ENCODE measurements around the gene ACAP2.
"Not testable (repeated sequence)": the region's sequence is repeated elsewhere in the genome, so short reads cannot be mapped to it uniquely, and the experiment has no call there.

ACAP2 gene

GRCh38 chr3:195394024-195394423 lies 48.8 kb downstream of the ACAP2 start:
- DNase-seq, result no peak

- no peak for DNase-seq
Observed at GRCh38 chr3:195388380-195388779, 54.4 kb downstream of the ACAP2 start.

- DNase-seq, result no peak
Observed at GRCh38 chr3:195386739-195387138, 56.1 kb downstream of the ACAP2 start.

GRCh38 chr3:195385526-195385925 lies 57.3 kb downstream of the ACAP2 start:
- DNase-seq, result no peak

GRCh38 chr3:195384952-195385351 lies 57.9 kb downstream of the ACAP2 start:
- no peak for DNase-seq

- DNase-seq, result no peak
Observed at GRCh38 chr3:195372220-195372619, 70.6 kb downstream of the ACAP2 start.

- DNase-seq, result no peak
Observed at GRCh38 chr3:195366200-195366925, 76.5 kb downstream of the ACAP2 start.

GRCh38 chr3:195365371-195365770 lies 77.4 kb downstream of the ACAP2 start:
- no peak for DNase-seq

GRCh38 chr3:195357797-195358196 lies 85.0 kb downstream of the ACAP2 start:
- not testable (repeated sequence) for DNase-seq

GRCh38 chr3:195356151-195357086 lies 86.4 kb downstream of the ACAP2 start:
- DNase-seq, result peak in 49 of 56 donors; percentile 3 to 74 (median 47)

GRCh38 chr3:195354009-195354408 lies 88.8 kb downstream of the ACAP2 start:
- DNase-seq, result not testable (repeated sequence)

GRCh38 chr3:195352895-195353488 lies 89.8 kb downstream of the ACAP2 start:
- no peak for DNase-seq

GRCh38 chr3:195348426-195349115 lies 94.2 kb downstream of the ACAP2 start:
- DNase-seq, result no peak

GRCh38 chr3:195337747-195338146 lies 105.1 kb downstream of the ACAP2 start:
- DNase-seq, result no peak

- no peak for DNase-seq
Observed at GRCh38 chr3:195334967-195335366, 107.9 kb downstream of the ACAP2 start.

- DNase-seq, result no peak
Observed at GRCh38 chr3:195319060-195319459, 123.8 kb downstream of the ACAP2 start.

- no peak for DNase-seq
Observed at GRCh38 chr3:195312714-195313113, 130.1 kb downstream of the ACAP2 start.

- no peak for DNase-seq
Observed at GRCh38 chr3:195307711-195308110, 135.1 kb downstream of the ACAP2 start.

- DNase-seq, result no peak
Observed at GRCh38 chr3:195306369-195306768, 136.5 kb downstream of the ACAP2 start.

GRCh38 chr3:195302431-195302830 lies 140.4 kb downstream of the ACAP2 start:
- DNase-seq, result no peak

GRCh38 chr3:195297446-195297845 lies 145.4 kb downstream of the ACAP2 start:
- no peak for DNase-seq
